GM18868 (cell line): Measurements from ENCODE around the gene YTHDF1.

Experiments
- ATAC-seq: cut with Tn5 transposase; IDR thresholded peaks from one replicate; pipeline ENCODE4 v1.9.1; 2021; ENCODE audit warnings: mild to moderate bottlenecking, moderate library complexity; ENCODE audit not compliant: unreplicated experiment

YTHDF1 gene

GRCh38 chr20:63248835-63249591 lies 33.1 kb upstream of the YTHDF1 start:
- no peak for ATAC-seq

GRCh38 chr20:63247671-63248228 lies 31.8 kb upstream of the YTHDF1 start:
- no peak for ATAC-seq

- ATAC-seq: no peak
Observed at GRCh38 chr20:63246490-63247288, 30.8 kb upstream of the YTHDF1 start.

- no peak for ATAC-seq
Observed at GRCh38 chr20:63244468-63244867, 28.5 kb upstream of the YTHDF1 start.

- ATAC-seq: no peak
Observed at GRCh38 chr20:63243604-63244247, 27.8 kb upstream of the YTHDF1 start.

- ATAC-seq: no peak
Observed at GRCh38 chr20:63242736-63243135, 26.8 kb upstream of the YTHDF1 start.

GRCh38 chr20:63241272-63241671 lies 25.3 kb upstream of the YTHDF1 start:
- ATAC-seq: no peak

GRCh38 chr20:63240004-63240403 lies 24.1 kb upstream of the YTHDF1 start:
- ATAC-seq: no peak

- no peak for ATAC-seq
Observed at GRCh38 chr20:63239431-63239830, 23.5 kb upstream of the YTHDF1 start.

GRCh38 chr20:63238514-63239125 lies 22.7 kb upstream of the YTHDF1 start:
- no peak for ATAC-seq

GRCh38 chr20:63238031-63238430 lies 22.1 kb upstream of the YTHDF1 start:
- ATAC-seq: no peak

GRCh38 chr20:63236116-63236837 lies 20.3 kb upstream of the YTHDF1 start:
- no peak for ATAC-seq

- ATAC-seq: no peak
Observed at GRCh38 chr20:63235399-63235983, 19.6 kb upstream of the YTHDF1 start, which contains the start of gene BIRC7. Gene BIRC7 (plus strand): TSS chr20:63235905. CDS start chr20:63236097, 192 bp downstream.

GRCh38 chr20:63234693-63235398 lies 18.9 kb upstream of the YTHDF1 start:
- no peak for ATAC-seq

GRCh38 chr20:63233924-63234323 lies 18.0 kb upstream of the YTHDF1 start:
- ATAC-seq: no peak

- no peak for ATAC-seq
Observed at GRCh38 chr20:63233061-63233344, 17.1 kb upstream of the YTHDF1 start.

GRCh38 chr20:63232235-63233060 lies 16.5 kb upstream of the YTHDF1 start:
- no peak for ATAC-seq

GRCh38 chr20:63230800-63231268 lies 14.9 kb upstream of the YTHDF1 start:
- no peak for ATAC-seq
